Measurements from ENCODE around the gene MASTL. TPM values are rescaled to one million over a fixed set of nuclear protein-coding genes. Genes with fewer than 3 reads are reported as not detected.

MASTL gene
- total RNA-seq, 2 donors from 2014 or later = 4.3 to 4.9 TPM

DNA sequence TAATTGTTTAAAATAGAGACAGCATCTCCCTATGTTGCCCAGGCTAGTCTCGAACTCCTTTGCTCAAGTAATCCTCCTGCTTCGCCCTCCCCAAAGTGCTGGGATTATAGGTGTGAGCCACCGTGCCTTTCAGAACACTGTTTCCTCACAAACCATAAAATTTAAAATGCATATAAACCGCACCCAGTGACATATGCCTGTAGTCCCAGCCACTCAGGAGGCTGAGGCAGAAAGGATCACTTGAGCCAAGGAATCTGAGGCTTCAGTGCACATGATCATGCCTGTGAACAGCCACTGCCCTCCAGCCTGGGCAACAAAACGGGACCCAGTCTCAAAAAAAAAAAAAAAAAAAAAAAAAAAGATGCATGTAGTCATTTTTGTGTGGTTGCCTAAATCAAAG lies 48.7 kb downstream of the MASTL start:
- no peak for TF ChIP-seq POLR2A (IDR thresholded peaks at IDR 0.05)
- TF ChIP-seq, protein P1, sequence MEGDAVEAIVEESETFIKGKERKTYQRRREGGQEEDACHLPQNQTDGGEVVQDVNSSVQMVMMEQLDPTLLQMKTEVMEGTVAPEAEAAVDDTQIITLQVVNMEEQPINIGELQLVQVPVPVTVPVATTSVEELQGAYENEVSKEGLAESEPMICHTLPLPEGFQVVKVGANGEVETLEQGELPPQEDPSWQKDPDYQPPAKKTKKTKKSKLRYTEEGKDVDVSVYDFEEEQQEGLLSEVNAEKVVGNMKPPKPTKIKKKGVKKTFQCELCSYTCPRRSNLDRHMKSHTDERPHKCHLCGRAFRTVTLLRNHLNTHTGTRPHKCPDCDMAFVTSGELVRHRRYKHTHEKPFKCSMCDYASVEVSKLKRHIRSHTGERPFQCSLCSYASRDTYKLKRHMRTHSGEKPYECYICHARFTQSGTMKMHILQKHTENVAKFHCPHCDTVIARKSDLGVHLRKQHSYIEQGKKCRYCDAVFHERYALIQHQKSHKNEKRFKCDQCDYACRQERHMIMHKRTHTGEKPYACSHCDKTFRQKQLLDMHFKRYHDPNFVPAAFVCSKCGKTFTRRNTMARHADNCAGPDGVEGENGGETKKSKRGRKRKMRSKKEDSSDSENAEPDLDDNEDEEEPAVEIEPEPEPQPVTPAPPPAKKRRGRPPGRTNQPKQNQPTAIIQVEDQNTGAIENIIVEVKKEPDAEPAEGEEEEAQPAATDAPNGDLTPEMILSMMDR (IDR thresholded peaks at IDR 0.05) = no peak
- Histone ChIP-seq H3K4me1 (no peaks in the 10 kb centered on the region), H3K27me3 (no peaks in the 10 kb centered on the region), H3K27ac (no peak overlapping the region), H3K36me3 (replicated peaks in 1 of 2; ENCODE audit: insufficient read depth in 1 of 2, low read depth in 2 of 2) (peaks cover 5 to 23% of the 10 kb centered on the region in 2 donors), H3K9me3 (no peaks in the 10 kb centered on the region), H3K4me3 (no peak overlapping the region)
- intact Hi-C loops (cut with DNase I) = no loop called here
- 94 to 97% methylated on average over 5 of the region's 5 CpGs for WGBS, 2 donors
- ATAC-seq (no peak), DNase-seq (no peak)

DNA sequence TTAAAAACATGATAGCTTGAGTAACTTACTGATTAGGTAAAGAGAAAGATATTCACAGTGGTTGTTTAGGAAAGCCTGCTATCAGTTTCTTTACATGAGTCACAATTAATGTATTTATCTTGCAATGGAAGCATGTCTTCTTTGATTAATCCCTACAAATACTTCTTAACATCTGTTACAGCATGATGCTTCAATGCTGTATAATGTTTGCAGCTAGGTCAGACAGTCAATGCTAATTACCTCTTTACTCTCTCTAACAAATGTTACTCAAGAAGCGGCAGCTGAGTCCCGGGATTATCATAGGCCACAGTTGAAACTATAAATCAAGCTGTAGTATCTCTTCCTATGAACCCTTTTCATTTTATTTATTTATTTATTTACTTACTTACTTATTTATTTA lies 52.2 kb downstream of the MASTL start:
- H3K4me1 ChIP-seq = no peaks in the 10 kb centered on the region
- no peak for ATAC-seq
- no peaks in the 10 kb centered on the region for H3K9me3 ChIP-seq
- WGBS, 2 donors = 98% methylated on average over 2 of the region's 2 CpGs
- H3K4me3 ChIP-seq = no peak overlapping the region
- peaks cover 13 to 41% of the 10 kb centered on the region in 2 donors for H3K36me3 ChIP-seq (replicated peaks in 1 of 2; ENCODE audit: insufficient read depth in 1 of 2, low read depth in 2 of 2)
- H3K27ac ChIP-seq = no peak overlapping the region
- intact Hi-C loops (cut with DNase I) = no loop called here
- TF ChIP-seq POLR2A (IDR thresholded peaks at IDR 0.05) = no peak
- TF ChIP-seq, protein P1 (IDR thresholded peaks at IDR 0.05) = no peak
- H3K27me3 ChIP-seq = no peaks in the 10 kb centered on the region
- no peak for DNase-seq

DNA sequence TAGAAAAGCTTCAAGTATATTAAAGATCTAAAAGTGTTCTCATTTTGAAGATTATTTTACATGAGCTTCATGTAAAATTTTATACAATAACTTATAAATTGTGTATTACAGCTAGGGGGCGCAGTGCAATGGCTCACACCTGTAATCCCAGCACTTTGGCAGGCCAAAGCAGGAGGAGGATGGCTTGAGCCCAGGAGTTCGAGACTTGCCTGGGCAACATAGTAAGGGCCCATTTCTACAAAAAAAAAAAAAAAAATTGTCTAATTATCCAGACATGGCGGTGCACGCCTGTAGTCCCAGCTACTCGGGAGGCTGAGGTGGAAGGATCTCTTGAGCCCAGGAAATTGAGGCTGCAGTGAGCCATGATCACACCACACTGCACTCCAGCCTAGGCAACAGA lies 68.8 kb downstream of the MASTL start:
- H3K27ac ChIP-seq = no peak overlapping the region
- H3K9me3 ChIP-seq = no peaks in the 10 kb centered on the region
- intact Hi-C loops (cut with DNase I) = no loop called here
- 66 to 71% methylated on average over 5 of the region's 5 CpGs for WGBS, 2 donors
- H3K4me3 ChIP-seq = no peak overlapping the region
- H3K4me1 ChIP-seq = no peaks in the 10 kb centered on the region
- DNase-seq = peak; percentile 54 to 72 (median 60)
- TF ChIP-seq, protein P1 (IDR thresholded peaks at IDR 0.05) = peak in 6 of 7 experiments; percentile 52 to 64 (median 56)
- TF ChIP-seq POLR2A (IDR thresholded peaks at IDR 0.05) = no peak
- peak; percentile 48 for ATAC-seq
- peaks cover 4 to 15% of the 10 kb centered on the region in 2 donors for H3K36me3 ChIP-seq (replicated peaks in 1 of 2; ENCODE audit: insufficient read depth in 1 of 2, low read depth in 2 of 2)
- H3K27me3 ChIP-seq = no peaks in the 10 kb centered on the region

DNA sequence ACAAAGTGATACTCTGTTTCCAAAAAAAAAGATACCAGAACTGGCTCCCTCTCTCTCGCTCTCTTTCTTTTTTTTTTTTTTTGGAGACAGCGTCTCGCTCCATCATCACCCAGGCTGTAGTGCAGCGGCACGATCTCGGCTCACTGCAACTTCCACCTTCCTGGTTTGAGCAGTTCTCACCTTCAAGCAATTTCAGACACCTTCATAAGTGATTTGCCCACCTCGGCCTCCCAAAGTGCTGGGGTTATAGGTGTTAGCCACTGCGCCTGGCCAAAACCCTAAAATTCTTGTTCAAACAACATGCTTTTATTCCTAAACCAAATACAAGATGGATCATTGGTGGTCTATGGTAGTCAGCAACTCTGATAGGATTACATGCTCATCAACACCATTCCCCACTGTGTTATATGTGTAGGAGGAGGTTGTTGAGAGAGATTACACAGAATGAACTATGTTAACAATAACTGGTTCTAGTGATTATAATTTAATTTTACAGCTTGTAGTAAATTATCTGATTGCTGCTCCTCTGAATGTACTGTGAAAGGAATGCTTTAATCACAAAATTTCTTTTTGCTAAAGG lies 69.9 kb downstream of the MASTL start:
- DNase-seq = no peak
- ATAC-seq = no peak
- Histone ChIP-seq H3K36me3 (replicated peaks in 1 of 2; ENCODE audit: insufficient read depth in 1 of 2, low read depth in 2 of 2) (peaks cover 0 to 11% of the 10 kb centered on the region in 2 donors), H3K4me1 (no peaks in the 10 kb centered on the region), H3K27ac (no peak overlapping the region), H3K4me3 (no peak overlapping the region), H3K9me3 (no peaks in the 10 kb centered on the region), H3K27me3 (no peaks in the 10 kb centered on the region)
- intact Hi-C loops (cut with DNase I) = no loop called here
- WGBS, 2 donors = 72% methylated on average over 7 to 8 of the region's 8 CpGs
- TF ChIP-seq, protein P1 (IDR thresholded peaks at IDR 0.05) = no peak
- TF ChIP-seq POLR2A (IDR thresholded peaks at IDR 0.05) = no peak

DNA sequence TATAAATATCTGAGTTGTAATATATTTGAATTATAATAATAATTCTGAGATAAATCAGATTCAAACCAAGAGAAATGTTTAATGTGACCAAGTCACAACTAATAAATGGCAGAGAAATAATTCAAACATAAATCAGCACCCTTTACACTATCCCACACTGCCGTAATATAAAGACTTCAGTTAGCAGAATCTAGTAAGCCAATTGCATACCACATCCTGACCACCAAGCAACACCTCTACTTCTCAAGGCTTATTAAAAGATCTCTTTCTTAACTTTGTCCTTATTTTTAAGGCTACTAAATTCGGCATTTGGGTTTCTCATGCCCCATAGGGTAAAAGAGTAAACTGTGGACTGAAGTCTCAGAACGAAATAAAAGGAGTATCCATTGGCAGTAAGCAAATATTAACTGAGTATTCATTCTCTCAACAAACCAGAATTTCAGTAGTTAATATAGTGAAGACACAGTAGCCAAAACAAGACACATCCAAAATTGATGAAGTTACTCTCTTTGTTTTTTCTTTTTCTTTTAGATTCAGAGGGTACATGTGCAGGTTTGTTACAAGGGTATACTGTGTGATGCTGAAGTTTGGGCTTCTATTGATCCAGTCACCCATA lies 70.6 kb downstream of the MASTL start:
- DNase-seq (no peak), ATAC-seq (no peak)
- Histone ChIP-seq H3K4me1 (no peaks in the 10 kb centered on the region), H3K9me3 (no peaks in the 10 kb centered on the region), H3K36me3 (replicated peaks in 1 of 2; ENCODE audit: insufficient read depth in 1 of 2, low read depth in 2 of 2) (peaks cover 0 to 9% of the 10 kb centered on the region in 2 donors), H3K4me3 (no peak overlapping the region), H3K27me3 (no peaks in the 10 kb centered on the region), H3K27ac (no peak overlapping the region)
- 53 to 57% methylated on average over 3 of the region's 3 CpGs for WGBS, 2 donors
- intact Hi-C loops (cut with DNase I) = no loop called here
- TF ChIP-seq, protein P1 (IDR thresholded peaks at IDR 0.05) = no peak
- no peak for TF ChIP-seq POLR2A (IDR thresholded peaks at IDR 0.05)
